Measurements from ENCODE around the gene ECE1.

Gene ECE1

DNA sequence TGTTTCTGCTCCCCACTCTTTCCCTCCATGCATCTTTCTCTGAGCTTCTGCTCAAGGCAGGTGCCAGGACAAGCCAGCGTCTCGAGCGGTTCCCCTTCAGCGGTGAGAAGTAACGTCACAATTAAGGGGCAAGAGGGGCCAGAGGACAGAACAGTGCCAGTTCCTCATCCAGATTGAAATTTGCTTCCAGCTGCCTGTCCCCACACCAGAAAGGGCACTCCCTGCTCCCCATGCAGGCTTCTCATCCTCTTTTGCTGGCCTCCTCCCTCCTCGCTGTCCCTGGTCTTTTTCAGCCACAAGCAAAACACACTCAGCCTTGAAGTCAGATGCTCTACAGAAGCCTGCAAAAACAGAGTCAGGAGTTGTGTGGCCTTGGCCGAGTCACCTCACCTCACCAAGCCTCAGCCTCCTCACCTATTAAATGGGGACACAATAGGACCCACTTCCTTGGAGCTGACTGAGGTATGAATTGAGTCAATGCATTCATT, 35.0 kb upstream of the ECE1 start:
- DNase-seq = no peak

DNA sequence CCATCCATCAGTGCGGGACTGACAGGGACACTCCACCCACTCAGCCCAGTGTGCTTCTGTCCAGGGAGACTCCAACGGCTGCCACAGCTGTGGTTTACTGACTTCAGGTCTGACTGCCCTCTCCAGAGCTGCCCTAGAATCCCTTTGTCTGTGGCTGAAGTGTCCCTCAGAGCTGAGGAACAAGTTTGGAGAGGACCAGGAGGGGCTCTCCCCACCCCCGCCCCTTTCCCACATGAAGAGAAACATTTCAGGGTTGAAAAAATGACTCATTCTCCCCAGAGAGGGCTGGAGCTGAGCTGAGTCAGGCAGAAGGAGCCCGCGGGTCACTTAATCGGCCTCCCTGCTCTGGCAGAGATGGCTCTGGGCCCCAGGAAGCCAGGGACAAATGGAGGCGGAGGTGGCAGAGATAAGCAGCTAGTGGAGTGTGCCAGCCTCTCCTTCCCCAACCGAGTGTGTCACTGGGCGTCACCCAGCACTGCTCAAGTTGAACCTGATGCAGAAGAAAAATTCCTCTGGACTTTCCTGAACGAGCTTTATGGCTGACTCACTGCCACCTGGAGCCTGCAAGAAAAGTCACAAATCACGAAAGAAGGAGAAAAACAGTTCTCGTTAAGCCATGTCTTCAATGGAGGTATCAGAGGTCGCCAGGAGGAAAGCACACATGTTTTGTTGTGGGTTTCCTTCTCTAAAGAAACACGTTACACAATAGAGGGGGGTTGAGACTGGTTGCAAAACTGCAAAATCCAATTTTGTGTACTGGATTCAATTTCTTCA, 34.3 kb upstream of the ECE1 start:
- DNase-seq = peak; percentile 52

DNA sequence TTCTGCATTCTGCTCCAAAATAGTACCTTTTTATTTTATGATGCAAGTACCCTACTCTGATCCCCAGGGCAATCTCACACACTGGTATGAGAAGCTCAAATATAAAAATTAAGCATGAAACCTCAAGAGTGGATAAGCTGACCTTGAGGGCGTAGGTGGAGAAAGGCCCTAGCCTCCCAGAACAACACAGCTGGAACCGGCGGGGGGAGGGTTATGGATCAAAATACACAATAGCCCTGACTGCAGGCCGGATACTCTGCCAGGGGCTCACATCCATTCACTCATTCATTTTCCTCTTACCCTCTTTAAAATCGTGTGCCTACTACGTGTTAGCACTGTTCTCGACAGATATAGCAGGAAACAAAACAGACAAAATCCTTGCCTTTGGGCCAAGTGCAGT, 32.8 kb upstream of the ECE1 start:
- DNase-seq = no peak

DNA sequence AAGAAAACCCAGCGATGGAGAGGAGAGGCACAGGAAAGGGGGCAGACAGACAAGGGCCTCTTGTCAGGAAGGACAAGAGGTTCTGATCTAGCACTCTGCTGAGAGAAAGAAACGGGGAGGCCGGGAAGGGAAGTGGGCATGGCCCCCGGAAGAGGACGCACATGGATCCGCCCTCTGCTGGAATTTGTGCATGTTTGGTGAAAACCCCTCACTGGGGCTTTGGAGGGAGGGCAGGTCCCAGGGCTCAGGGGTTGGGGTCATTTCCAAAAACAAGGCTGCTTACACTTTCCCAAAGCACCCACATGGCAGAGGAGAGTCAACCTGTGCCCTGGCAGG, 32.4 kb upstream of the ECE1 start:
- no peak for DNase-seq

DNA sequence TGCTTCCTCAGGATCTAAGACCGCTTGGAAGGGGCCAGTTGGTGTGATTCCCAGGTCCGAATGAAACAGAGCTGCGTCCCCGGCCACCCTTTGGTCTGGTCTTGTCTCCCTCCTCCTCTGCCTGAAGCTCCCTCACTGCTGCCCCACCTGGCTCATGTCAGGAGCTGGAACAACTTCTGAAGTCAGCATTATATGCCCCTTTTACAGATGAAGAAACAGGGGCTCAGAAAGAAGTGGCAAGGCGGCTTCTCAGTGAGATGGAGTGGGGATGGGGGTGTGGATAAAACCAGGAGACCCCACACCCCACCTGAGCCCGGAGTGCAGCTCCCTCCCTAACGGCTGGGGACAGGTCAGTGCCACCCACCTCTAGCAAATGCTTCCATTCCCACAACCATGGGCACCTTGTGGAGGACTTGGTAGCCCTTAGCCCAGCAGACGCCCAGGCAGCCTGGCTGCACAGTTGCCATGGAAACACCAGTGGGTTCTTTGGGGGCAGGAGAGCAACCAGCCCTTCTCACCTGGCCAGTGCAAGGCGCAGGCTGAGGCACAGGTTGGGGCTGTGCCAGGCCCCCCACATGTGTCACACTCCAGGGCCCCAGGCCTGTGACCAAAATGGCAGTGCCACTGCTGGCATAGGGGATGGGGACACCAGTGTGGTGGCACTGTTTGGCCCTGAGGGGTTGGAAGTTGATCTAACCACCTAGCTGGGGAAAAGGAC, 31.9 kb upstream of the ECE1 start:
- no peak for DNase-seq

DNA sequence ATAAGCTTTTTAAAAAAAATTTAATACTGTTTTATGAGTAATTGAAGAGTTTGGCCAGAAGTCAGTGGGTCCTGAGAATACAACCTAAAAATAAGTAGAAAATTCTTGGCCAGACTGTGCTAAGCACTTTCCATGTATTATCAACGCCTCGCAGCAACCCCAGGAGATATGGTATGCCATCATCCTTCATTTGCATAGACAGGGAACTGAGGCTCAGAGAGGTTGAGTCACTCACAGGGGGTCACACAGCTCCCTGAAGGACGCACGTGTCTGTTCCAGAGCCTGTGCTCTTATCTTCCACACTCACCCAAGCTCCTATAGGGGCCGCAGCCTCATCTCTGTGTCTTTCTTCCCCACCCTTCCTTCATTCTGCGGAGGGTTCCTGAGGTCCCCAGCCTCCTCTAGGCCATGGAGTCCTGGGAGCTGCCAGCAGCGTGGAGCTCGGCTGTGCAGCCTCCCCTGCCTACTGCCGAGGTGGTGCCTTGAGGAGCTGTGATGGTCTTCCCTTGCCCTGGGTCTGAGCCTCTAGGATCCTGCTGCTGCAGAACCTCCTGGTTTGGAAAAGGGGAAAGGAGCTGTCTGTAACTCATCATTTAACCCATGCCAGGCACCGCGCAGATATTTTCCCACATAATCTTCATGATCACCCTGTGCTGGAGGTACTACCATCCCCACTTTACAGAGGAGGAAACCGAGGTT, 30.3 kb upstream of the ECE1 start:
- DNase-seq = no peak

DNA sequence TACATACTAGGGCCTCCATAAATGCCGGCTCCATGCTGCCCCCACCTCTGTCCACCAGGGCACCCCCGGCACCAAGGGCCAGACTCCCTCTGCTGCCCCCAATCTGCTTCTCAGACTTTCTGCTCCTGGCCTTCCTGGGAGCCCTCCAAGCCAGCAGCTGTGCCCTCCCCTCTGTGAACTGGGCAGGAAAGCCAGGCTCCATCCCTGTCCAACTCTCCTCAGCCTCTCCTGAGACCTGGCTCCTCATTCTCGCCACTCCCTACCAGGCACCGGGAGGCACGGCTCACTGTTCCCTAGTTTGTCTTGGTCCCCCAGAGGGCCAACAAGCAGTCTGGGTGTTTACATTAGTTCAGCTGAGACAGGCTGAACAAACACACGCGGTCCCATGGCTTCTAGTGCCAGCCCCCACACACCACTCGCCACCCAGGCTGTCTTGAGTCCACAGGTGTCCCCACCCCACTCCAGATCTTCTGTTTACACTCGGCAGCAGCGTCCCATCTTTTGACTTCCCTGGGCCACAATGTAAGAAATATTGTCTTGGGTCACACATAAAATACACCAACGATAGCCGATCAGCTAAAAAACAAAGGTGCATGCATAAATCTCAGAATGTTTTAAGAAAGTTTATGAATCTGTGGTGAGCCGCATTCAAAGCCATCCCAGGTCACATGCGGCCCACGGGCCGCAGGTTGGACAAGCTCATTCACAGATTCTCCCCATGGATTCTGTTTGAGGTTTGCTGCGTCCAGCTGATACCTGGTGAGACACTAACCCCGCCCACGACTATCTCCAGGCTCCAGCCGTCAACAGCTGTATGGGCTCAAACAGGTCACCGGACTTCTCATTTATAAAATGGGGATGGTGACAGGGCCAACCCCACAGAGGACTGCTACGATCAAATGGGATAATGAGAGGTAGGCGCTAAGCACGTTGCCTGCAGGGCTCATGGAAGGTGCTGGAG, 29.5 kb upstream of the ECE1 start:
- DNase-seq = no peak

DNA sequence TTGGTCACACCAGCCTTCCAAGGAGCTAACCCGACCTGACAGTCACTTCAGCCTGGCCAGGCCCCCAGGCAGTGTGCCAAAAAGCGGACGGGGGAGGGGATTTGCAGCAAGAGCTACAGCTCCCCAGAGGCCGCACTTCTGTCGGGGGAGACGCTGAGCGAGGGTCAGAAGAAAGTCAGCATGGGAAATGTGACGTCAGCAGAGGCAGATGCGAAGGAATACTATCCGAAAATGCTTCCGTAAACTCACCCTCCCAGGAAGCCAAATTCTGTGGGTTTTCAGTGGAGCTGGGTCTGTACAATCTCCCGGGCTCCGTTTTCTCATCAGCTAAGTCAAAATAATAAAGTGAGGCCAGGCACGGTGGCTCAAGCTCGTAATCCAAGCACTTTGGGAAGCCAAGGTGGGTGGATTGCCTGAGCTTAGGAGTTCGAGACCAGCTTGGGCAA, 28.5 kb upstream of the ECE1 start:
- no peak for DNase-seq

DNA sequence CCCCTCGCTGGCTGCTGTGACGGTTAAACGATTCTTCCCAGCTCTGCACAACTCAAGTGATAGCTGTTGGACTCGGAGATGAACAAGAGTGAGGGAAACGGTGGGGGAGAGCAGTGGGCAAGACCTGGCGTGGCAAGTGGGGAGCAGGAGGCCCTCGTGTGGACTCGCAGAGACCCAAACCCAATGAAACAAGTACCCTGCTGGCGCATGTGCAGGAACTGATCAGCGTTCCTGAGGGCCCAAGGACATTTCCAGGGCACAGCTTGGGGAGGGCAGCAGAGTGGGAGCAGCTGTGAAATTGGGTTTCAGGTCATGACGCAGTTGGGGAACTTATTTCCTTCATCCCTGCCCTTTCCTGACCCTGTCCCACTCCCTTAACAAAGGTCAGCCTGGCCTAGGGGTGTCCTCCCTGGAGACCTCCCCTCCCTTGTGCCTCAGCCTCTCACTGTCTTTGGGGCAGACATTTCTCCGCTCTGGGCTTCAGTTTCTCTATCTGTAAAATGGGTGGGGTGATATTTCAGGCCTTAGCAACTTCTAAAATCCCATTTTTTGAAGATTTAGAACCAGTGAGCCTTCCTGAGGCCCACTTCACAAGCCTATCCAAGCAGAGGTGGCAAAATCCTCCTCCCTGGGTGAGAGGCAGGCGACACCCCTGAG, 27.9 kb upstream of the ECE1 start:
- no peak for DNase-seq

DNA sequence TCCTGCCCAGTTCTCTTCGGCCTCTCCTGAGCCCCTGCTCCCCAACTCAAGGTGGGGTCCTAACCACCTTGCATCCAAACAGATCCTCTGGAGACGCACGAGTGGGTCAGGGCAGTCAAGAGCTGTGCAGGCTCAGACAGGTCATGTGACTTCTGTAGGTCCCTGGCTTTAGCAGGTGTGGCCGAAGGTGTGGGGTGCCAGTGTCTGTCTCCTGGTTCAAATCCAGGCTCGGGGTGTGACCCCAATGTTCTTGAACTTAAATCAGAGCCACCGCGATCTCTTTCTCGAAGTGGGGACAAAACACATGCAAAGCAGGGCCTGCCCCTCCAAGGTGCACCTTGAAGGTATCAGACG, 27.4 kb upstream of the ECE1 start:
- no peak for DNase-seq

DNA sequence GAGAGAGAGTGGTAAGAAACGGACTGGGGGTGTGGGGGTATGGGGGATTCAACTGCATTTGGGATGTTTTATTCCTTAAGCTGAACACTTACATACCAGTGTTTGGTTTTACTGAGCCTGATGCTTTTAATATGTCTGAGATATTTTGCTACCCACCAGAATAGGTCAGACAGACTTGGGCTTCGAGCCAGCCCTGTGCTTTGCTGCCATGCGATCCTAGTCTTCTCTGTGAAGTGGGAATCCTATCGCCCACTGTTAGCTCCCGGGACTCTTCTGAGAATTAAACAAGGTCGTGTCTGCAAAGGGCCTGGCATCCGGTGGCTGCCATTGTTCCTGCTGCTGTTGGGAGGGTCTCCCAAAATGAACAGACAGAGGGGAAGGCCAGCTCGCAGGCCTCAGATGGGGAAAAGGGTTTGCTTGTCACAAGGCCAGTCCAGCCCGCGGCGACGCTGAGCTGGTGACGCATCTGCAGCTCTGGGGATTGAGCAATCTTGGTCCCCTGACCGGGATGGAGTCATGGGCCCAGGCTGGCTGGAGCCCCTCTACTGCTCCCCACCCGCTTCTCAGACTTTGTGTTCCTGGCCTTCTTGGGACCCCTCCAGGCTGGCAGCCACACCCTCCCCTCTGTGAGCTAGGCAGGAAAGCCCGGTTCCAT, 26.9 kb upstream of the ECE1 start:
- no peak for DNase-seq

DNA sequence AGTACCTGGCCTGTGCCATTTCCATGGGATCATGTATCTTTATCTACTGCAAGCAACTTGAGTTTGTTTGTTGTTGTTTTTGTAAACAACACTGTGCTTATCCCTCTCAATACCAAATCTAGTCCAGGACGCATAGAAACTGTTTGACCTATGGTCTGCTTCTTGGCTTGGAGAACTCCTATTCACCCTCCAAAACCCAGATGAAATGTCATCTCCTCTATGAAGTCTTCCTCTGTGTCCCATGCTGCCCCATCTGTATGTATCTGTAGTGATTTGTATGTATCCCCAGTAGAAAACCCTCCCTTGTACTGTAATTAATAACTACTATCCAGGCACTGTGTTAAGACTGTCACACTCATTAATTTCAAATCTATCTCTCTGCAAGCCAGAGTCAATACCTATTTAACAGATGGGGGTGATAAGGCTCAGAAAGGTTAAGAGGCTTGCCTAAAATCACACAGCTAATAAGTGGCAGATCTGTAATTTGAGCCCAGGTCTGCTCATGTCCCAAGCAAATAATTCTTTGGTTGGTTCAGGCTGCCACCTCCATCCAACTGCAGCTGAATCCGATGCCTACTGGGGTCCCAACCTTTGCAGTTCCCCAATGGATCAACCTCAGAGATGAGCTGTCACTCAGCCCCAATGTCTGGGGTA, 24.6 kb upstream of the ECE1 start:
- no peak for DNase-seq

DNA sequence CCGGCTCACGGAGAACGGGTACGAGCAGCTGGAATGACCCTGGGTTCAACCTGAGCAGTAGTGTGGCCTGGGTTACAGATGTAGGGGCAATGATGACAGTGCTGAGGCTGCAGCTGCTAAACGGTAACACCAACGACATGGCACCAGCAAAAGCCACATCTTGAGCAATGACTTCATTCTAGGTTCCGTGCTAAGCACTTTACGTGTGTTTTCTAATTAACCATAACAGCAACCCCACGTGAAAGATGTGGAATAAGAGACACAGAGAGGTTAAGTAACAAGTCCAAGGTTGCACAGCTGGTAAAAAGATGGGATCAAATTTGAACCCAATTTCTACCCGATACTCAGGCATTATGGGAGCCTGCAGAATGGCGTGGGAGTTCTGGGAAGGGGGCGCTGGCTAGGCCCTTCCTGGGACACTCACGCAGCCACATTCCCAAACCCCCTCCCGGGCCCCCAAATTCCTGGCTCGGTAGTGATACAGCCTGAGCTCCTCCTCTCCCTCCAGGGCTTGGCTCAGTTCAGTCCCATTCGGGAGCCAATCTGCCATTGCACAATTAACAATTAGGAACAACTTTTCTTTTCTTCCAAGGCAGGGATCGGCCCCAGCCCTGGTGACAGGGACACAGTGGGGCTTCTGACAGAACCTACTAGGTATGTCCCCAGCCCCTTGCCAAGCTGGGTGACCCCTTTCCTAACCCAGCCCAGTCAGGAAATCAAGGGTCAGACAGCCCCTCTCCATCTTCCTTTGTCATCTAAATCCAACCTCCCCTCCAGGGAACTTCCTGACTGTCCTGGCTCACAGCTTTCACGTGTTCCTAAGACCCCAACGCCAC, 23.8 kb upstream of the ECE1 start:
- no peak for DNase-seq

DNA sequence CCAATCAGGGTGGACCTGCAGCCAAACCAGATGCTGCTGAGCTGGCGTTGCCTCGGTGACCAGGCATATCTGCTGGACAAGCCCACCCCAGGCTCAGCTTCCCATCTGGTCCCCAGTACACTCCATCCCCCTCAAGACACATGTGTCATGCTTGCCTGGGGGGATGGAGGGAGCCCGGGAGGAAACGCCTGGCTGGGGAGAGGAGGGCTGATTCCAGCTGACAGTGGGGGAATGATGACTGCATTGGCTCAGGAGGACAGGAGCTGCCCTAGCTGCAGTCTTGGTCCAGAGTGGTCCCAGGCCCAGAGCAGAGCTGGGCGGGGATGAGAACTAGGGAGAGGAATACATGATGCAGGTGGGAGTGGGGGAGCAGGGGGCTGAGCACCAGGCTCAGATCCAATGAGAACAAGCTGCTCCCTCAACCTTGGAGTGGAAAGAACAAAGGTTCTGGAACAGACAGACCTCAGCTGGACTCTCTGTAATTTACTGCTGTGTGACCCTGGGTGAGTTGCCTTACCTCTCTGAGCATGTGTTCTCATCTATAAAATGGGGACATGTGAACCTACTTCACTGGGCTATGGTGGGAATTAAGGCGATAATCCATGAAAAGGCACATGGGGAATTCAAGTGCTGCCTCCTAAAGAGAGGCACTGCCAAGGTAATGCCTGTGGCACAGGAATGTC, 23.1 kb upstream of the ECE1 start:
- no peak for DNase-seq

DNA sequence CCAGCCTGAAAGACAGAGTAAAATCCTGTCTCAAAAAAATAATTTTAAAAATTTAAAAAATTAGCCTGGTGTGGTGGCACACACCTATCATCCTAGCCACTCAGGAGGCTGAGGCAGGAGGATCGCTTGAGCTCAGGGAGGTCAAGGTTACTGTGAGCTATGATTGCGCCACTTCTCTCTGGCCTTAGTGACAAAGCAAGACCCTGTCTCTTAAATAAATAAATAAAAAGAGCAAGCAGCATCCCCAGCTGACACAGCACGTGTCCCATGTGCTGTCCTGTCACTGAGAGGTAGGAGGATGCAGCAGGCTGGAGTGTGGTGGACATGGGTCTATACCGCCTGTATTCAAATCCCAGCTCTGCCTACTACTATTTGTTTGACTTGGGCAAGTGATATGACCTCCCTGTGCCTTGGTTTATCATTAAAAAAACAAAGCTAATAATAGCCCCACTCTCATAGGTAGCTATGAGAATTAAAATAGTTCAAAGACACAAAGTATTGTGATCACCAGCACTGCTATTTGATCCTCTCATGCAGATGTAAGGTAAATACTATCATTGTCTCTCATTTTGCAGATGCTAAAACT, 22.2 kb upstream of the ECE1 start:
- DNase-seq = no peak

DNA sequence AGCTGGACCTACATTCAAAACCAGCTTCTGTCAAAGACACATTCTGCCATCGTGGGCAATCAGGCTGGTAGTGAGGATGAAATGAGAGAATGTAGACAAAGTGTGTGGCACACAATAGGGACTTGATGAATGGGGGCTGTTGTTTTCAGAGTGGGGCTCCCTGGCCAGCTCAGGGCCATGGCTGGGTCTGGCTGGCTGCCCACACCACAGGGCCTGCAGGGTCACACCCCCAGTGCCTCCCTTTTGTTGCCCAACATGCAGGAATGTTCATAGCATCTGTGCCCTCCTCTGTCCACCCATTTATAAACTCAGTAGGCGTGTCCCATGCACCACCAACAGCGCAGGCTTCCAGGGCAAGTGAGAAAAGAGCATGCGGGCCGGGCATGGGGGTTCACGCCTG, 20.8 kb upstream of the ECE1 start:
- no peak for DNase-seq

DNA sequence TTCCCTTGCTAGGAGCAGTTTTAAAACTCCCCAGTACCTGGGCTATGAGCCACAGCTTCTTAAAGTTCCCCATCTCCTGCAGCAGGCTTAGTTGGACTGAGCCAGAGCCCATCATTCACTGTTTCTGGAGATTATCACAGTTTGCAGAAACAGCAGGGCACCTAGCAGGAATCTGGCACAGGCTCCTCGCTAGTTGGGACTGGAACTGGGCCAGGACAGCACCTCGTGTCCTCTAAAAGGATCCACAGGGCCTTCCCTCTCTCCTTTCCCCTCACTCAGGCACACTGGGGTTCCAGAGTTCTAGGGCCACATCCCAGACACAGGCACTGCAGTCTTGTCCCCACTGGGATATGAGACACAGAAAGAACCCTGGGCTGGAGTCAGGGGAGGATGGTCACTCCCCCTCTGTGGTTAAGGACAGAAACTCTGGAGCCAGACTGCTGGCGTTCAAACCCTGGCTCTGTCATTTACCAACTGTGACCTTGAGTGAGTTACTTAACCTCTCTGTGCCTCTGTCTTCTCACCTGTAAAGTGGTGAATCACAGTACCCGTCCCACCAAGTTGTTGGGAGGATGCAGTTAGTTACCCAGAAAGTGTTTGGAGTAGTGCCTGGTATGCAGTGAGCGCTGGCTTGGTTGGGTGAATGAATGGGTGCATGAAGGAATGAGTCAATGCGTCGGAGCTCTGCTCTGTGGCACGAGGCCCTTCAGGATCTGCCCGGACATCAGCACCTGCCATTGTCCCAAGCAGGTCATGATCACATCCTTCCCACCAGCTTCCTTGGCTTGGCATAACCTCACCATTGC, 18.8 kb upstream of the ECE1 start:
- DNase-seq = no peak

DNA sequence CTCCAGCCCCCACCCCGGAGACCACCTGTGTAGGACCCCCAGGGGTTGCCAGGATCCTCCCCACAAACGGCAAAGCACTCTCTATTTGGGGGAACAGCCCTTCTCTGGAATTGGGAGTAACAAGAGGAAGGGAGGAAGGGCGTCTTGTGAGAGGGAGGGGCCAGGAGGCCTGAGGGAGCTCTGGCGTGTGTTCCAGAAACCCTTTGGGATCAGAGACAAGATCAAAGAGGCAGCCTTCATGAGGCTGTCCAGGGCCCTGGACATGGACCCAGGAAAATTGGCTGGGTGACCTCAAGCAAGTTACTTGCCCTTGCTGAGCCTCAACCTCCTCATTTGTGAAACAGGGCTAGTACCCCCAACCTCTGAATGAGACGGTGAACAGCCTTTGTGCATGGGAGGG, 18.1 kb upstream of the ECE1 start:
- DNase-seq = no peak

Data from GOT3 (cell line).